ENCODE data around the gene EPOP. TPM values are rescaled to one million over a fixed set of nuclear protein-coding genes. Genes with fewer than 3 reads are reported as not detected.

EPOP gene
- polyA plus RNA-seq, 1 experiment, result 0.17 TPM

DNA sequence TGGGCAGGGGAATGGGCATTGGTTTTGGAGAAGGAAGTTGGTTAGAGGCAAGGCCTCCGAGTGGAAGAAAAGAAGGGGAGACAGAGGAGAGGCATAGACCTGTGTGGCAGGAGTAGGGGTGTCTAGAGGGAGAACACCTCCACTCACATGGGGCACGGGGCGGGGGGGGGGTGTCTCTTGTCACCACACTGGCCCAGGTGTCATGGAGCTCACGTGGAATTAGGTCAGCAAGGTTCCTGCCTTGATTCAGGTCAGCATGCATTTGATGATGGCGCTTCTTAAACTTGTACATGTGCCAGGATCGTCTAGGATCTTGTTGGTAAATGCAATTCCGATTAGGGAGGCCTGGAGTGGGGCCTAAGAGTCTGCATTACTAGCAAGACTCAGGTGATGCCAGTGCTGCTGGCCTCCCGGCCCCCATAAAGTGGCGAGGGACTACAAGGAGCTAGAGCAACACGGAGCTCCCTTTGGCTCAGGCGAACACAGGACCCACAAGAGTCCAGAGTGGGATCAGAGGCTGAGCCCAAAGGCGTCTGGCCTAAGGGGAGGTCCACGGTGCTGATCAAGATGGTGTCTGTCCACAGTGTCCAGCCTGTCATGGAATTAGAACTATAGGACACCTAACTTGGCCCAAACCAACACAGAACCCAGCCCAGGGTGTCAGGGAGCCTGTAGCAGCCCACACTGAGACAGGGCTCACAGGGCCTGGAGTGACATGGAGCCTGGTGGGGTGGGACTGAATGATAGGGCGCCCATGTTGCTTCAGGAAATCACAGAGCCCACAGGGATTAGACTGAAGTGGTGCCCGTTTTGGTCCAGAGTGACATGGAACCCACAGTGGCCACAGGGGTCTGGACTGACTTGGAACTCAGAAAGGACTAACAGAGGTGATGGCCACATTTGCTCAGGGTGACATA lies 16.7 kb downstream of the EPOP start:
- H3K9me3 ChIP-seq (ENCODE audit: control insufficient read depth, insufficient read depth, low read length), result no peaks in the 10 kb centered on the region
- no peak overlapping the region for H3K27ac ChIP-seq (ENCODE audit: low read depth, low read length)
- no peak for DNase-seq (ENCODE audit: low read depth, low spot score)
- TF ChIP-seq, protein P1, sequence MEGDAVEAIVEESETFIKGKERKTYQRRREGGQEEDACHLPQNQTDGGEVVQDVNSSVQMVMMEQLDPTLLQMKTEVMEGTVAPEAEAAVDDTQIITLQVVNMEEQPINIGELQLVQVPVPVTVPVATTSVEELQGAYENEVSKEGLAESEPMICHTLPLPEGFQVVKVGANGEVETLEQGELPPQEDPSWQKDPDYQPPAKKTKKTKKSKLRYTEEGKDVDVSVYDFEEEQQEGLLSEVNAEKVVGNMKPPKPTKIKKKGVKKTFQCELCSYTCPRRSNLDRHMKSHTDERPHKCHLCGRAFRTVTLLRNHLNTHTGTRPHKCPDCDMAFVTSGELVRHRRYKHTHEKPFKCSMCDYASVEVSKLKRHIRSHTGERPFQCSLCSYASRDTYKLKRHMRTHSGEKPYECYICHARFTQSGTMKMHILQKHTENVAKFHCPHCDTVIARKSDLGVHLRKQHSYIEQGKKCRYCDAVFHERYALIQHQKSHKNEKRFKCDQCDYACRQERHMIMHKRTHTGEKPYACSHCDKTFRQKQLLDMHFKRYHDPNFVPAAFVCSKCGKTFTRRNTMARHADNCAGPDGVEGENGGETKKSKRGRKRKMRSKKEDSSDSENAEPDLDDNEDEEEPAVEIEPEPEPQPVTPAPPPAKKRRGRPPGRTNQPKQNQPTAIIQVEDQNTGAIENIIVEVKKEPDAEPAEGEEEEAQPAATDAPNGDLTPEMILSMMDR (IDR thresholded peaks at IDR 0.05; ENCODE audit: low read depth, low read length), result no peak
- ChIA-PET CTCF (interaction anchor here (0.6 to 1.8 kb wide), 2 partner anchors 10 to 44 kb away, joined by 3 to 6 read pairs; no protein-coding TSS in a partner anchor), POLR2A (interaction anchor here (0.9 kb wide), 1 partner anchor 56 kb away, joined by 3 read pairs; no protein-coding TSS in a partner anchor)
- H3K4me3 ChIP-seq (ENCODE audit: low read depth, low read length), result no peak overlapping the region
- H3K27me3 ChIP-seq (ENCODE audit: control insufficient read depth, insufficient read depth, low read length), result peaks cover 38% of the 10 kb centered on the region

DNA sequence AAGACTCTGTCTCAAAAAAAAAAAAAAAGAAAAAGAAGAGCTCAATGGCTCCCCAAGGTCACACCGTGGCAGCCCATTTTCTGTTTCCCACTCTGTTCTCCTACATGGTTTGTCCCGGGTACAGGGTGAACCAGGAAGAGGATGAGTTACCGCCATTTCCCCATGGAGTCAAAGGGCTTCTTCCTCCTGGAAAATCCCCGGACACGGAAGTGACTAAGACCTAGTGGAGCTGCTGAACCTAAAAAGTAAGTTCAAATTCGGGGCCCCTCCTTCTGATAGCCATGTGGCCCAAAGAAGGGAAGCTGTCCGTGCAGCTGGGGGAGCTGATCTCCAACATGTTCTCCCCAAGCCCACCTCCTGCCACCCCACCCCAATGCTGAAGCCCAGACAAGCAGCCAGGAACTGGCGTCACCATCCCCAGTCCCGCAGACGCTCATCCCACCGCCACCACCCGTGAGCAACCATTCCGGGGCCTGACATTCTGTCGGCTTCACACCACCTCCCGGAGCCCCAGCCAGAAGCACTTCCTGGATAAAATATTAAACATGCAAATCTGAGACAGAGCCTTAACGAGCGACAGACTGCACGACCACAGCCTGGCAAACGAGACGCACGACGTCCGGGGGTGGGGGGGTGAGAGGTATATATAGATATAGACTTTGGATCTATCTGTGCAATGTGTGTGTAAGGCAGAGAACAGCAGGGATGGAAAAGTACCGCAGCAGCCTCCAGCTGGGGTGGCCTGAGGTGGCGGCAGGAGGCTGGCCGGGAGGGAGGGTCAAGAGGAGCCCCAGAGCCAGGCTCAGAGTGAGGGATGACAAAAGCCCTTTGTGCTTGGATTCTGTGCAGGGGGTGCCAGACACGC lies 17.6 kb downstream of the EPOP start:
- no peak overlapping the region for H3K4me3 ChIP-seq (ENCODE audit: low read depth, low read length)
- ChIA-PET CTCF (interaction anchor here (0.7 to 1.8 kb wide), 3 partner anchors 8 to 11 kb away, joined by 4 to 6 read pairs (median 5); no protein-coding TSS in a partner anchor), POLR2A (no interaction called here)
- no peaks in the 10 kb centered on the region for H3K9me3 ChIP-seq (ENCODE audit: control insufficient read depth, insufficient read depth, low read length)
- no peak for DNase-seq (ENCODE audit: low read depth, low spot score)
- no peak overlapping the region for H3K27ac ChIP-seq (ENCODE audit: low read depth, low read length)
- H3K27me3 ChIP-seq (ENCODE audit: control insufficient read depth, insufficient read depth, low read length), result peaks cover 42% of the 10 kb centered on the region
- TF ChIP-seq, protein P1 (IDR thresholded peaks at IDR 0.05; ENCODE audit: low read depth, low read length), result no peak

DNA sequence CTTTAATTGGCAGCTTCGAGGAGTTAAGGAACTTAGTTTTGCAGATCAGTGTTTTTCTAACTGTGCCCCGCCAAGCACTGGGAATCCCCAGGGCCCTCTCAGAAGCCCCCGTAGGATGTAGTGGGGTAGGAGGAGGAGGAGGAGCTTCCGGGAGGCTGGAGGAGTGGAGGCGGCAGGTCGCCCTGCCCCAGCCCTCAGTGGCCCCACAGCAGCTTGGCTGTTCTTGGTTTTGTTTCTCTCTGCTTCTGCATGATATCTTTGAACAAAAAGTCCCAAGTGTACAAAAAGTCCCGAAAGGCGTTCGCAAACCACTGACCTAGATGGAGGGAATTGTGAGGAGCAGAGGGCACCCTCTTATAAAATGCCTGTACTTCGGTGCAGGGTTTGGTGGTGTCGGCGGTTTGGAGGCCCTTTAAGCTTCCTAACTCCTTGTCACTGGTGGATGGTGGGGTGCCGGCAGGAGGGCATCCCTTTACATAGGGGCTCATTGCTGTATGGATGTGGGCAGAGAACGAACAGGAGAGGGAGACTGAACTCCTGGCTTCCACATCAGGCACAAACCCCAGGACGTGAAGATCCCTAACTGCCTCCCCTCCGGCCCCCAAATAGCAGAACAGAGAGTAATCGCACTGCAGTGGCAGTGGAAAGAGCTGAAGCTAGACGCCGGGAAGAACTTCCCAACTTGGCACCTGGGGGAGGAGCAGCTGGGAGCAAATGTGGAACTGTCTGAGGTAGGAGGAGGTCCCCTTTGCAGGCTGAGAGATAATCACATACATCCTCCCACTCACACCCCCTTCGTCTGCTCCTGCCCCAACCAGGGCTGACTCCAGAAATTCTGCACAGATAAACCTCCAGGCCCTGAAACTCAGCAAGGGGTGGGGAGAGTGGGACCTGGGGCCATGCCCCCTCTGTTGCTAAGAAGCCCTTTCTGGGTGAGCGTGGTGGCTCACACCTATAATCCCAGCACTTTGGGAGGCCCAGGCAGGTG lies 20.1 kb downstream of the EPOP start:
- no peak for DNase-seq (ENCODE audit: low read depth, low spot score)
- CTCF ChIA-PET, result interaction anchor here (0.8 to 1.8 kb wide), 3 partner anchors 8 to 97 kb away, joined by 3 to 6 read pairs (median 5); no protein-coding TSS in a partner anchor
- POLR2A ChIA-PET, result interaction anchor here (0.5 kb wide), 1 partner anchor 138 kb away, joined by 5 read pairs; no protein-coding TSS in a partner anchor
- H3K27ac ChIP-seq (ENCODE audit: low read depth, low read length), result no peak overlapping the region
- H3K27me3 ChIP-seq (ENCODE audit: control insufficient read depth, insufficient read depth, low read length), result peaks cover 43% of the 10 kb centered on the region
- no peak overlapping the region for H3K4me3 ChIP-seq (ENCODE audit: low read depth, low read length)
- H3K9me3 ChIP-seq (ENCODE audit: control insufficient read depth, insufficient read depth, low read length), result no peaks in the 10 kb centered on the region
- TF ChIP-seq, protein P1 (IDR thresholded peaks at IDR 0.05; ENCODE audit: low read depth, low read length), result no peak

DNA sequence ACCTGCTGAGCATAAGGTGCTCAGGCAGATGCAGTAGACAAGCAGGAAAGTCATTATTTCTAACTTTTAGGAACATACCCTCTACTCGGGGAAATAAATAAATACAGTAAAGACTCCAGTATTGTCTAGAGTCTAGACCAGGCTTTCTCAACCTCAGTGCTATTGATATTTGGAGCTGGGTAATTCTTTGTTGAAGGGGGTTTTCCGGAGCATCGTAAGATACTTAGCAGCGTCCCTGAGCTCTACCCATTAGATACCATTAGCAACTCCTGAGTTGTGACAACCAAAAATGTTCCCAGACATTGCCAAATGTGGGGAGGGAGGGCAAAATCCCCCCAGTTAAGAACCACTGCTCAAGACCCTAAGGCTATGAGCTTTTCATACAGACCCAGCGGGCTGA lies 21.1 kb downstream of the EPOP start:
- no peaks in the 10 kb centered on the region for H3K9me3 ChIP-seq (ENCODE audit: control insufficient read depth, insufficient read depth, low read length)
- TF ChIP-seq, protein P1 (IDR thresholded peaks at IDR 0.05; ENCODE audit: low read depth, low read length), result no peak
- CTCF ChIA-PET, result interaction anchor here (1.5 kb wide), 1 partner anchor 96 kb away, joined by 6 read pairs; no protein-coding TSS in a partner anchor
- DNase-seq (ENCODE audit: low read depth, low spot score), result no peak
- POLR2A ChIA-PET, result interaction anchor here (0.5 kb wide), 1 partner anchor 137 kb away, joined by 5 read pairs; no protein-coding TSS in a partner anchor
- no peak overlapping the region for H3K27ac ChIP-seq (ENCODE audit: low read depth, low read length)
- no peak overlapping the region for H3K4me3 ChIP-seq (ENCODE audit: low read depth, low read length)
- H3K27me3 ChIP-seq (ENCODE audit: control insufficient read depth, insufficient read depth, low read length), result peaks cover 36% of the 10 kb centered on the region
